A172 (cell line): Measurements from ENCODE around the gene CBX4. TPM values are rescaled to one million over a fixed set of nuclear protein-coding genes. Genes with fewer than 3 reads are reported as not detected.

Source experiments
- DNase-seq: peaks from one replicate; pipeline ENCODE4 v3.0.0-alpha.2; 2015; ENCODE audit warnings: low spot score
- total RNA-seq: library from RNA; depleted of rRNA; stranded (reverse); fragments of >200 nt; shearing (Covaris generic); gene quantifications from 2 replicates; pipeline ENCODE4 v1.2.3, GENCODE V29; 2014

CBX4 gene
- total RNA-seq, 1 experiment from 2014 or later, result 17.2 TPM

GRCh38 chr17:79831265-79832217, 7.7 kb downstream of the CBX4 start:
- DNase-seq, result peak; percentile 52

- DNase-seq, result no peak
These were observed 8.4 kb downstream of the CBX4 start for GRCh38 chr17:79830763-79831264.

- no peak for DNase-seq
These were observed 8.9 kb downstream of the CBX4 start for GRCh38 chr17:79830303-79830702.

GRCh38 chr17:79829457-79829856, 9.8 kb downstream of the CBX4 start:
- no peak for DNase-seq

GRCh38 chr17:79829004-79829403, 10.2 kb downstream of the CBX4 start:
- peak; percentile 50 for DNase-seq

- DNase-seq, result no peak
These were observed 12.2 kb downstream of the CBX4 start for GRCh38 chr17:79826841-79827578.

- DNase-seq, result peak; percentile 51
These were observed 13.0 kb downstream of the CBX4 start for GRCh38 chr17:79826204-79826680.

GRCh38 chr17:79825580-79825921, 13.7 kb downstream of the CBX4 start:
- DNase-seq, result no peak

- DNase-seq, result no peak
These were observed 14.2 kb downstream of the CBX4 start for GRCh38 chr17:79824893-79825579.

- DNase-seq, result no peak
These were observed 15.0 kb downstream of the CBX4 start for GRCh38 chr17:79824234-79824633.

GRCh38 chr17:79822583-79823124, 16.6 kb downstream of the CBX4 start:
- no peak for DNase-seq

- DNase-seq, result no peak
These were observed 17.7 kb downstream of the CBX4 start for GRCh38 chr17:79821331-79822095.

- no peak for DNase-seq
These were observed 18.3 kb downstream of the CBX4 start for GRCh38 chr17:79820959-79821330.

GRCh38 chr17:79819534-79820276, 19.5 kb downstream of the CBX4 start:
- DNase-seq, result no peak

GRCh38 chr17:79819085-79819484, 20.2 kb downstream of the CBX4 start:
- DNase-seq, result no peak

- no peak for DNase-seq
These were observed 21.0 kb downstream of the CBX4 start for GRCh38 chr17:79818026-79818758.

- DNase-seq, result no peak
These were observed 23.3 kb downstream of the CBX4 start for GRCh38 chr17:79815836-79816461.

- DNase-seq, result no peak
These were observed 24.0 kb downstream of the CBX4 start for GRCh38 chr17:79814974-79815835.
